ENCODE measurements around the gene CRACDL.

The CRACDL gene

DNA sequence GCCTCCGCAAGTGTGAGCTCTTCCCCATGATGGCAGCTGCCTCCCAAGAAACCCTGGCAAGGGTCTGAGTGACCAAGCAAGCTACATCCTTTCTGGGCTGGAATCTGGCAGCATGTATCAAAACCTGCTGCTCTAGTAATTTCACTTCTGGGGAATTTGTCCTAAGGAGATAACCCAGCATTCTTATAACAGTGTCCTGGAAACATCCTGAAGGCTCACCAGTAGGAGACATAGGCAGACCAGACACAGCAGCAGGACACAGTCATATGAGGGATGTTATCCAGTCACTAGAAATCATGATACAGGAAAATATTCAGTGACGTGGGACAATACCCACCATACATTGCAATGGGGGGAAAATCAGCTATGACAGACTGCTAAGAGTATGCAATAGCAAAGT, 64.5 kb downstream of the CRACDL start:
- Histone ChIP-seq H3K27ac (ENCODE audit: low read depth, low read length) (no peak overlapping the region), H3K36me3 (ENCODE audit: control insufficient read depth, insufficient read depth, low read length) (no peaks in the 10 kb centered on the region), H3K27me3 (ENCODE audit: control insufficient read depth, insufficient read depth, low read length) (no peaks in the 10 kb centered on the region), H3K4me3 (ENCODE audit: low read length) (no peak overlapping the region), H3K9ac (ENCODE audit: low read length) (no peak overlapping the region), H3K4me1 (ENCODE audit: control insufficient read depth, insufficient read depth, low read length) (no peaks in the 10 kb centered on the region)

DNA sequence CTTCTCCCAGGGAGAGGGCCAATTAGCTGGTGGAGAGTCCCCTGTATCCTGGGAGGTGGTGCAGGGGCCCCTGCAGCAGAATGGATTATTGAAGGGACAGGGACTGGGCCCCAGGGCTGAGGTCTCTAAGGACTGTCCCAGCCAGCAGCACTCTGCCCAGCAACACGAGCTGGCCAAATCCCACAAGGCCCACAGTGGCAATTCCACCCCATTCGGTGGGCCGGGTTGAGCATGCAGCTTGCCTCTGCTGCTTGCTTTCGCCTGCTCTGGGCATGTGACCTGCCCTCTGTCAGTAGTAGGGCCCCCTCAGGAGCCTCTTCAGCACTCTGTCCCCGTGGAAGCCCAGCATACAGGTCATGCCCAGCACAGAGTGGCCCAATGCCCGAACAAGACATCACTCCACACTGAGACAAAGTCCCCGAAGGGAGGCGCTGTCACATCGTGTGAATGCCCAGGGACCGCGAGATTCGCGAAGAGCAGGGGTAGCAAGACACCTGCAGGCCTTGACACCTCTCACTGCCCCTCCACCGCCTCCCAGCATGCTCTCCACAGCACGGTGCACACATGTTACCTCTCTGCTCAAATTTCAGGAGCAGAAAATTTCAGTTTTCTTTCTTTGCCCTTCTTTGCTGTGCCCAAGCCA, 65.4 kb downstream of the CRACDL start:
- H3K36me3 ChIP-seq (ENCODE audit: control insufficient read depth, insufficient read depth, low read length) = no peaks in the 10 kb centered on the region
- H3K9ac ChIP-seq (ENCODE audit: low read length) = no peak overlapping the region
- H3K27ac ChIP-seq (ENCODE audit: low read depth, low read length) = no peak overlapping the region
- H3K4me3 ChIP-seq (ENCODE audit: low read length) = no peak overlapping the region
- H3K27me3 ChIP-seq (ENCODE audit: control insufficient read depth, insufficient read depth, low read length) = no peaks in the 10 kb centered on the region
- H3K4me1 ChIP-seq (ENCODE audit: control insufficient read depth, insufficient read depth, low read length) = no peaks in the 10 kb centered on the region

DNA sequence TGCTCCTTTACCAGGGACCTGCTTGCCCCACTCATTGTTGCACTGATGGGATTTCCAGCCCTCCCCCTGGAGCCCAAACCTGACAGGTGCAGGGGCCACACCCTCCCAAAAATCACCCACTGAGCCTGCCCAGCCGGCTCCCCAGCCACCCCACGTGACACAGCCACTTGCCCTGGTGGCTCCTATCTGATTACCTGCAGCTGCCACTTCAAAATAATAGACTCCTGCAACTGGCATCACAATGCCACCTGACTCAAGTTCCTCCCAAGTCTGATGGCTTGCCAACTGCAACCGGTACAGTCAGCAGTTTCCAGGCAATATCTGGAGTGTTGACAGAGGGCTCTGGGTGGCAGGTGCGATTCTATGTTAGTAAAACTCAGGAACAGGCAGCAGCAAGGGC, 66.2 kb downstream of the CRACDL start:
- H3K27me3 ChIP-seq (ENCODE audit: control insufficient read depth, insufficient read depth, low read length) = no peaks in the 10 kb centered on the region
- H3K9ac ChIP-seq (ENCODE audit: low read length) = no peak overlapping the region
- H3K36me3 ChIP-seq (ENCODE audit: control insufficient read depth, insufficient read depth, low read length) = no peaks in the 10 kb centered on the region
- H3K4me1 ChIP-seq (ENCODE audit: control insufficient read depth, insufficient read depth, low read length) = no peaks in the 10 kb centered on the region
- H3K4me3 ChIP-seq (ENCODE audit: low read length) = peak overlapping the region; percentile 41
- no peak overlapping the region for H3K27ac ChIP-seq (ENCODE audit: low read depth, low read length)

DNA sequence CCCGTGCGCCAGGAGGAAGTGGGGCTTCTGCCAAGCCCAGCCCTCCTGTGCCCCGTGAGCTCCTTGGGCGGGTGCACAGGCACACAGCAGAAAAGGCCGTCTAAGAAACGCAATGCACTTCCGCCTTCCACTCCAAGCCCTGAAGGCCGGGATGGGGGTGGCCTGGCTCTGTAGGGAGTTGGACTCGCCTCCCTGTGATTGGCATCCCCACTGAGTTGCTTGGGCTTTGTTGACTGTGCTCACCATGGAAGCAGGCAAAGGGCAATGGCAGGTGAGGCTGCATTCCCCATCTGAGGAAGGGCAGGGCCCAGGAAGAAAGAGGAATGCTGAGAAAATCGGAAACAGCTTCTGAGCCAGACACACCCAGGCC, 66.8 kb downstream of the CRACDL start:
- peak overlapping the region; percentile 47 for H3K4me3 ChIP-seq (ENCODE audit: low read length)
- no peaks in the 10 kb centered on the region for H3K36me3 ChIP-seq (ENCODE audit: control insufficient read depth, insufficient read depth, low read length)
- H3K27me3 ChIP-seq (ENCODE audit: control insufficient read depth, insufficient read depth, low read length) = no peaks in the 10 kb centered on the region
- no peaks in the 10 kb centered on the region for H3K4me1 ChIP-seq (ENCODE audit: control insufficient read depth, insufficient read depth, low read length)
- no peak overlapping the region for H3K27ac ChIP-seq (ENCODE audit: low read depth, low read length)
- no peak overlapping the region for H3K9ac ChIP-seq (ENCODE audit: low read length)

DNA sequence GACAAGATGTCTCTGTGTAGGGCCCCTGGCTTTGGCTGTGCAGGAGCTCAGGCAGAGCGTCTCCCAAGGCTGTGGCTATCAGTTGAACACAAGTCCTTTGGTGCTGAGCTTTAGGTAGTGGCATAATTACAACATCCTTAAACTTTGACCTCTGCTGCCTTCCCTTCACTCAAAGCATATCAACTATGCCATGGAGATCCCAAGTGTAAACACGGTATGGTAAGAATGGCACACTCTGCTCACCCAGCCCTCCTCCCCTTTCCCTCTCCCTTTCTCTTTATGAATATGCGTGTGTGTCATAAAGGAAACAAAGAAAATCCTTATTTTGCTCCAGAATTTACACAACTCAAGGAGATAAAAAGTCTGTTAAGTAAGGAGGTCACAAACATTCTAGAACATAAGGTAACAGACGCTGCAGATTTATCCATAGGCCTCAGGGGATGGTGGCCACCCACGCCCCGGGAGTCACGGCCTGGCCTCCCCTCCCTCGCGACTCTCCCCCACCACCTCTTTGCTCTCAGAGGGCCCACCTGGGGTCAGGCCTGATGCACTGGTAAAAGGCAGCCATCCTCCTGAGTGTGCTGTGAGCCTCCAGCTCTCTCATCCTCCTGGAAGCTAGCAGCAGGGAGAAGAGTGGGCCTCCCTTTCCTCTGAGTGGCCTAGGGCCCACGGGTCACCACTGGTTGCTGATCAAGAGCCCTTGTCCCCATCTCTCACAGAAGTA, 67.3 kb downstream of the CRACDL start:
- H3K27ac ChIP-seq (ENCODE audit: low read depth, low read length) = no peak overlapping the region
- no peak overlapping the region for H3K9ac ChIP-seq (ENCODE audit: low read length)
- peak overlapping the region; percentile 47 for H3K4me3 ChIP-seq (ENCODE audit: low read length)
- H3K4me1 ChIP-seq (ENCODE audit: control insufficient read depth, insufficient read depth, low read length) = no peaks in the 10 kb centered on the region
- H3K27me3 ChIP-seq (ENCODE audit: control insufficient read depth, insufficient read depth, low read length) = no peaks in the 10 kb centered on the region
- H3K36me3 ChIP-seq (ENCODE audit: control insufficient read depth, insufficient read depth, low read length) = no peaks in the 10 kb centered on the region

DNA sequence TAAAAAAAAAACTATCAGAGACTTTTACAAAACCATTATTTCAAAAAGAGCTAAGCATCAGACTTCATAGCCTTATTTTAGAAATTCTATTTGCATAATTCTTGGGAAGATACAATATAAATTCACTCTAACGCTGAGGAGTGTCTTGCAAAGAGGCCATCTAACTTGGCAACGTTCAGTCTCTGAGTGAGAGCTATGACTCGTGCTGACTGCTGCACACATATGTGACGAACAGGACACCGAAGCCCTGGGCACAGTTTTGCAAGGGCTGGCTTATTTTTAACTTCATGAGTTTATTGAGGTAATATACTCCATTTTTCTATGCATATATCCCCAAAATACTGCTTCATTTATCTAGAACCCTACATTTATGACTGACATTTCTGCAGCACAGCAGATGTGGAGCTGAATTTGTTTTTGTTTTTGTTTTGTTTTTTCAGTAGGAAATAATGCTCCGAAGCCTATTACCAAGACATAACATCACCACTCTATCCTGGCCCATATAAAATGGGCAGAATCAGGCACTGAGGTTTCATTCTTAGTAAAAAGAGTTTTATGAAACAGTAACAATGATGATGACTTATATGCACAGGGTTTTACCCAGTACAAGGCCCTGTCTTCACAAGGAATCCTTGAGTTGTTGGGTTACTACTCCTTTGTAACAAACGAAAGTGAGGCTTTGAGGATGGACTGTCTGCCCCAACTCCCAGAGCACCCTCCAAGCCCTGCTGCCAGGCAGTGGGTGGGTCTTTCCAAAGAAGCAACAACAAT, 68.3 kb downstream of the CRACDL start:
- H3K9ac ChIP-seq (ENCODE audit: low read length) = no peak overlapping the region
- H3K27ac ChIP-seq (ENCODE audit: low read depth, low read length) = no peak overlapping the region
- no peaks in the 10 kb centered on the region for H3K36me3 ChIP-seq (ENCODE audit: control insufficient read depth, insufficient read depth, low read length)
- no peaks in the 10 kb centered on the region for H3K4me1 ChIP-seq (ENCODE audit: control insufficient read depth, insufficient read depth, low read length)
- no peaks in the 10 kb centered on the region for H3K27me3 ChIP-seq (ENCODE audit: control insufficient read depth, insufficient read depth, low read length)
- H3K4me3 ChIP-seq (ENCODE audit: low read length) = no peak overlapping the region

DNA sequence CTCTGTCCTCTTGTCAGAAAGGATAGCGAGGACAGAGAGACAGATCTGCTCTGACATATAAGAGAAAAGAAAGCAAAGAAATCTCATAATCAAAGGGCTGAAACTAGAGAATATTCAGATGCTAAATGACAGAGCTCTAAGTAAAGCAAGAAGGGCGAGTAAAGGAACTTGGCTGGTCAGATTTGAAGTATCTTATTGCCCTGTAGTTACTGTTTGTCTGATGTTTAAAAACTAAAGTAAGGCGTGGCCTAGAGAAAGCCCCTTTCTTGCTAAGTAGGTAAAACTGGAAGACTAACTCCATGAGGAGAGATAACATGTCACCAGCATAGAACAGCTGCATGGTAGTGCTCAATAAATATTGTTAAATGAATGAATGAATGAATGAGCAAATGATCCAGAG, 70.0 kb downstream of the CRACDL start:
- H3K9ac ChIP-seq (ENCODE audit: low read length) = no peak overlapping the region
- H3K27ac ChIP-seq (ENCODE audit: low read depth, low read length) = no peak overlapping the region
- H3K27me3 ChIP-seq (ENCODE audit: control insufficient read depth, insufficient read depth, low read length) = no peaks in the 10 kb centered on the region
- no peaks in the 10 kb centered on the region for H3K4me1 ChIP-seq (ENCODE audit: control insufficient read depth, insufficient read depth, low read length)
- H3K4me3 ChIP-seq (ENCODE audit: low read length) = no peak overlapping the region
- no peaks in the 10 kb centered on the region for H3K36me3 ChIP-seq (ENCODE audit: control insufficient read depth, insufficient read depth, low read length)

DNA sequence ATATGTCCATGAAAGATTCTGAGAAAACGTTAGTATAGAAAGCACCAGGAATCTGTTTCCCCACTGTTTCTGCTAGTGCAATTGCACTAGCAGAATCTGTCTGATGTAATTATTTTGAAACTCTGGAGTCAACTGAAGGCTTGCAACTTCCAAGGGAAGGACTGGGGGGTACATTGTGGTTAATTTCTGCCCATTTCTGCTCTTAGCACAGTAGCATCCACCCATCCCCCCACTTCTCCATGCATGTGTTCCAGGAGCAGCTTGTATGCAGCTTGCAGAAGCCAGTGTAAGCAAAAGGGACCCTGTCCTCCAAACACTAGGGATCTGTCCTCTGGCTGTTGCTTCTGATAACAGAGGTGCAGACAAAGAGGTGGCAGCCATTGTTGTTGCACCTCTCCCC, 74.4 kb downstream of the CRACDL start:
- no peak overlapping the region for H3K9ac ChIP-seq (ENCODE audit: low read length)
- no peaks in the 10 kb centered on the region for H3K4me1 ChIP-seq (ENCODE audit: control insufficient read depth, insufficient read depth, low read length)
- H3K27me3 ChIP-seq (ENCODE audit: control insufficient read depth, insufficient read depth, low read length) = no peaks in the 10 kb centered on the region
- no peak overlapping the region for H3K4me3 ChIP-seq (ENCODE audit: low read length)
- no peaks in the 10 kb centered on the region for H3K36me3 ChIP-seq (ENCODE audit: control insufficient read depth, insufficient read depth, low read length)
- no peak overlapping the region for H3K27ac ChIP-seq (ENCODE audit: low read depth, low read length)

DNA sequence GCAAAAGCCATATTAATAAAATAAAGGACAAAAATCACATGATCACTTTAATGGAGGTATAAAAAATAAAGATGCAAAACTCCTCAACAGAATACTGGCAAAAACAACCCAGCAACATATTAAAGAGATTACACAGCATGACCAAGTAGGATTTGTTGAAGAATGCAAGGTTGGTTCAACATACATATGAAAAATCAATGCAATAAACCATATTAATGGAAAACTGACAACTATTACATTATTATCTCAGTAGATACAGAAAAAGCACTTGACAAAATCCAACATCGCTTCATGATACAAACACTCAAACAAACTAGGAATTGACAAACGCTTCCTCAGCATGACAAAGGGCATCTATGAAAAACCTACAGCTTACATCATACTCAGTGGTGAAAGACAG, 76.7 kb downstream of the CRACDL start:
- Histone ChIP-seq H3K4me1 (ENCODE audit: control insufficient read depth, insufficient read depth, low read length) (no peaks in the 10 kb centered on the region), H3K27ac (ENCODE audit: low read depth, low read length) (no peak overlapping the region), H3K9ac (ENCODE audit: low read length) (no peak overlapping the region), H3K27me3 (ENCODE audit: control insufficient read depth, insufficient read depth, low read length) (no peaks in the 10 kb centered on the region), H3K4me3 (ENCODE audit: low read length) (no peak overlapping the region), H3K36me3 (ENCODE audit: control insufficient read depth, insufficient read depth, low read length) (no peaks in the 10 kb centered on the region)

DNA sequence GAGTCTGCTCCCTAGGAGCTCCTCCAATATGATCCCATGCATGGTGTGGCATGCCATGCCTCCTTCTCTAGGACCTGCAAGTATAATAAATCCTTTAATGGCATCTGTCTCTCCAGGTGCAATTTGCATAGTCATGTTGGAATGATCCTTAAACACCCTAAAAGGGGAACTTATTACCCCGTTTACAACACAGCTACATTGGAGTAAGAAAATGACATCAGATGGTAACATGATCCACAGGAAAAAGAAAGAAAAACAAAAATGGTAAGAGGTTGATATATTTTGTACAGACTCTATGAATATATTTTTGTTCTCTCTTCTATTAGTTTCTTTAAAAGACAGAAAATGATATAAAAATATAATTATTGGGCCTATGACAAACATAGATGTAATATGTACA, 79.0 kb downstream of the CRACDL start:
- H3K4me3 ChIP-seq (ENCODE audit: low read length) = no peak overlapping the region
- no peaks in the 10 kb centered on the region for H3K4me1 ChIP-seq (ENCODE audit: control insufficient read depth, insufficient read depth, low read length)
- no peak overlapping the region for H3K9ac ChIP-seq (ENCODE audit: low read length)
- H3K36me3 ChIP-seq (ENCODE audit: control insufficient read depth, insufficient read depth, low read length) = no peaks in the 10 kb centered on the region
- H3K27ac ChIP-seq (ENCODE audit: low read depth, low read length) = no peak overlapping the region
- H3K27me3 ChIP-seq (ENCODE audit: control insufficient read depth, insufficient read depth, low read length) = no peaks in the 10 kb centered on the region

DNA sequence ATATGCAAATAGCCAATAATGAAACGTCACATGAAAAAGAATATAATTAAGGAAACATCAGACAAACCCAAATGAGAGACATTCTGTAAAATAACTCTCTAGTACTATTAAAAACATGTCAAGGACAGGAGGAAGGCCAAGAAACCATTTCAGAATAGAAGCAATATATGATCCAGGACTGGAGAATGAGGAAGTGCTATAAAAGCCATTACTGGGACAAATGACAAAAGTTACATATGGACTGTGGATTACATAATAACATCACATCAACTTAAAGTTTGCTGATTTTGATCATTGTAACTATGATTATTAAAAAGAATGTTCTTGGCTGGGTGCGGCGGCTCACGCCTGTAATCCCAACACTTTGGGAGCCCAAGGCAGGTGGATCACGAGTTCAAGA, 81.3 kb downstream of the CRACDL start:
- H3K27ac ChIP-seq (ENCODE audit: low read depth, low read length) = no peak overlapping the region
- H3K9ac ChIP-seq (ENCODE audit: low read length) = no peak overlapping the region
- H3K36me3 ChIP-seq (ENCODE audit: control insufficient read depth, insufficient read depth, low read length) = no peaks in the 10 kb centered on the region
- H3K4me1 ChIP-seq (ENCODE audit: control insufficient read depth, insufficient read depth, low read length) = no peaks in the 10 kb centered on the region
- H3K4me3 ChIP-seq (ENCODE audit: low read length) = no peak overlapping the region
- no peaks in the 10 kb centered on the region for H3K27me3 ChIP-seq (ENCODE audit: control insufficient read depth, insufficient read depth, low read length)

DNA sequence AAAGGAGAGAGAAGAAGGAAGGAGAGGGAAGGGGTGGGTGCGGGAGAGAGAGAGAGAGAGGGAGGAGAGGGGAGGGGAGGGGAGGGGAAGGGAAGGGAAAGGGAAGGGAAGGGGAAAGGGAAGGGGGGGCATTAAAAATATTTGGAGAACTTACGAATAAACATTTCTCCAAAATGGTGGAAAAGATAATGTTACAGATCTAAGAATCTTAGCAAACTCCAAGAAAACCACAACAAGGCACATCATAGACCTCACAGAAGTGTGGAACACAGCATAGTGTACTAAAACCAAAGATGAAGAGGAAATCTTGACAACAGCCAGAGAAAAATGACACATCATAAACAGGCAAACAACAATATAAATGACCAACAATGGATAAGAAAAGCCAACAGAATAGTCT, 83.1 kb downstream of the CRACDL start:
- H3K4me1 ChIP-seq (ENCODE audit: control insufficient read depth, insufficient read depth, low read length) = no peaks in the 10 kb centered on the region
- no peaks in the 10 kb centered on the region for H3K36me3 ChIP-seq (ENCODE audit: control insufficient read depth, insufficient read depth, low read length)
- H3K9ac ChIP-seq (ENCODE audit: low read length) = no peak overlapping the region
- no peaks in the 10 kb centered on the region for H3K27me3 ChIP-seq (ENCODE audit: control insufficient read depth, insufficient read depth, low read length)
- H3K4me3 ChIP-seq (ENCODE audit: low read length) = no peak overlapping the region
- no peak overlapping the region for H3K27ac ChIP-seq (ENCODE audit: low read depth, low read length)

All from rectal smooth muscle tissue (tissue), 1 donor.